H1 (cell line): ENCODE results near the gene IL19. TPM values are rescaled to one million over a fixed set of nuclear protein-coding genes. Genes with fewer than 3 reads are reported as not detected.

Experiments
- CTCF ChIA-PET: fragments of 300-600 bp; sonication (Branson Sonifier 250); formaldehyde crosslinking; loops from one replicate; lab custom pipeline; 2021; ENCODE audit not compliant: partially characterized antibody; lab: Charles Lee
- POLR2A ChIA-PET: fragments of 300-600 bp; sonication (Branson Sonifier 250); formaldehyde crosslinking; loops from one replicate; lab custom pipeline; 2021; ENCODE audit warnings: inconsistent platforms; ENCODE audit not compliant: partially characterized antibody; lab: Charles Lee
- DNase-seq, 2 experiments: peaks; one replicate each; pipeline versions ENCODE4 v3.0.0 to v3.0.0-alpha.2; 2010 to 2022; ENCODE audit warnings: low spot score in 2 of 2, low read depth in 1 of 2, mixed read lengths in 1 of 2
- FAIRE-seq: peaks from 2 replicates; lab custom pipeline; 2011; peaks lifted over from hg19 to GRCh38; lab: Jason Lieb, UNC
- H2AFZ ChIP-seq: 2 replicates; pipeline ENCODE4 v1.8.1; 2012; ENCODE audit warnings: low read length, inconsistent platforms
- H2AK5ac ChIP-seq: 2 replicates; pipeline ENCODE4 v1.6.1; 2013; ENCODE audit warnings: low read depth, low read length
- H2BK120ac ChIP-seq: replicated peaks from 2 replicates; pipeline ENCODE3; 2013; ENCODE audit warnings: low read depth, low read length, inconsistent platforms
- H2BK12ac ChIP-seq: 2 replicates; pipeline ENCODE4 v1.6.1; 2013; ENCODE audit warnings: low read depth, low read length
- H2BK15ac ChIP-seq: 2 replicates; pipeline ENCODE4 v1.6.1; 2013; ENCODE audit warnings: low read length
- H2BK20ac ChIP-seq: 2 replicates; pipeline ENCODE4 v1.6.1; 2013; ENCODE audit warnings: low read length
- H2BK5ac ChIP-seq: 2 replicates; pipeline ENCODE4 v1.6.1; 2013; ENCODE audit warnings: low read depth, low read length
- H3K14ac ChIP-seq: 2 replicates; pipeline ENCODE4 v1.6.1; 2013; ENCODE audit warnings: inconsistent platforms; ENCODE audit not compliant: insufficient read length
- H3K18ac ChIP-seq: 2 replicates; pipeline ENCODE4 v1.6.1; 2013; ENCODE audit warnings: low read length; ENCODE audit errors: extremely low read depth
- H3K23ac ChIP-seq: 2 replicates; pipeline ENCODE4 v1.6.1; 2013; ENCODE audit warnings: inconsistent platforms; ENCODE audit not compliant: insufficient read length
- H3K23me2 ChIP-seq: 2 replicates; pipeline ENCODE4 v1.6.1; 2013; ENCODE audit warnings: low read depth, low read length
- H3K27ac ChIP-seq: 2 replicates; pipeline ENCODE4 v1.6.1; 2011; ENCODE audit warnings: low read depth, low read length, inconsistent platforms
- H3K27me3 ChIP-seq, 4 experiments: replicated peaks in 1 of 4; 1 replicate in 1 of 4; 2 replicates in 3 of 4; pipeline versions ENCODE4 v1.6.1 to v1.8.1; 2011 to 2013; ENCODE audit warnings: low read length in 3 of 4, mild to moderate bottlenecking in 3 of 4, inconsistent platforms in 2 of 4, mixed read lengths in 2 of 4, moderate library complexity in 1 of 4; ENCODE audit not compliant: control insufficient read depth in 3 of 4, insufficient read depth in 3 of 4; ENCODE audit errors: extremely low read depth in 1 of 4
- H3K36me3 ChIP-seq, 4 experiments: 2 replicates each; pipeline versions ENCODE4 v1.6.1 to v1.8.1; 2011 to 2013; ENCODE audit warnings: mild to moderate bottlenecking in 4 of 4, low read length in 3 of 4, moderate library complexity in 2 of 4, control low read depth in 1 of 4, inconsistent platforms in 1 of 4; ENCODE audit not compliant: insufficient read depth in 4 of 4, control insufficient read depth in 2 of 4
- H3K4ac ChIP-seq: replicated peaks from 2 replicates; pipeline ENCODE3; 2013; ENCODE audit warnings: low read length, low read depth, mixed read lengths, inconsistent platforms; ENCODE audit not compliant: insufficient read length
- H3K4me1 ChIP-seq, 4 experiments: replicated peaks in 1 of 4; 1 replicate in 1 of 4; 2 replicates in 3 of 4; pipeline versions ENCODE4 v1.6.1 to v1.8.1; 2011 to 2013; ENCODE audit warnings: low read length in 3 of 4, inconsistent platforms in 2 of 4, mixed read lengths in 1 of 4; ENCODE audit not compliant: insufficient read depth in 4 of 4, control insufficient read depth in 3 of 4
- H3K4me2 ChIP-seq, 2 experiments: 2 replicates each; pipeline versions ENCODE4 v1.6.1 to v1.8.1; 2011 to 2013; ENCODE audit warnings: low read depth in 2 of 2, low read length in 2 of 2, control low read depth in 1 of 2, inconsistent platforms in 1 of 2, mild to moderate bottlenecking in 1 of 2; ENCODE audit not compliant: insufficient read depth in 1 of 2
- H3K4me3 ChIP-seq, 4 experiments: fragments of 200-600, 300-600 bp in 1 of 4; sonication (generic), shearing (Covaris generic), sonication (Bioruptor Twin) in 1 of 4; 2 replicates each; pipeline versions ENCODE4 v1.5.1 to v1.8.1; 2011 to 2016; ENCODE audit warnings: low read length in 4 of 4, low read depth in 3 of 4, control low read depth in 2 of 4, inconsistent platforms in 2 of 4, mild to moderate bottlenecking in 2 of 4, mixed read lengths in 1 of 4, moderate library complexity in 1 of 4; ENCODE audit not compliant: insufficient read depth in 2 of 4; ENCODE audit errors: extremely low read depth in 1 of 4
- H3K56ac ChIP-seq: replicated peaks from 2 replicates; pipeline ENCODE3; 2013; ENCODE audit warnings: low read depth, mild to moderate bottlenecking, mixed read lengths, low read length, inconsistent platforms; ENCODE audit not compliant: insufficient read length
- H3K79me1 ChIP-seq: 2 replicates; pipeline ENCODE4 v1.6.1; 2013; ENCODE audit warnings: low read depth, low read length, control low read depth
- H3K79me2 ChIP-seq, 2 experiments: 2 replicates each; pipeline versions ENCODE4 v1.6.1 to v1.8.1; 2012 to 2013; ENCODE audit warnings: low read length in 2 of 2, mild to moderate bottlenecking in 2 of 2, inconsistent platforms in 1 of 2; ENCODE audit not compliant: insufficient read depth in 2 of 2, control insufficient read depth in 1 of 2
- H3K9ac ChIP-seq, 4 experiments: replicated peaks in 1 of 4; 1 replicate in 1 of 4; 2 replicates in 3 of 4; pipeline versions ENCODE4 v1.6.1 to v1.8.1; 2011 to 2013; ENCODE audit warnings: low read depth in 3 of 4, low read length in 3 of 4, control low read depth in 2 of 4, mild to moderate bottlenecking in 2 of 4, moderate library complexity in 2 of 4, inconsistent platforms in 1 of 4; ENCODE audit errors: extremely low read depth in 1 of 4
- H3K9me3 ChIP-seq, 2 experiments: 2 replicates each; pipeline versions ENCODE4 v1.6.1 to v1.8.1; 2012 to 2013; ENCODE audit warnings: mild to moderate bottlenecking in 2 of 2, moderate library complexity in 2 of 2, control low read depth in 1 of 2, inconsistent platforms in 1 of 2, low read depth in 1 of 2, low read length in 1 of 2, mixed read lengths in 1 of 2; ENCODE audit not compliant: insufficient read depth in 2 of 2
- H4K20me1 ChIP-seq, 2 experiments: replicated peaks in 1 of 2; 2 replicates each; pipeline versions ENCODE3 to v1.8.1; 2011 to 2013; ENCODE audit warnings: inconsistent platforms in 2 of 2, low read length in 2 of 2, mild to moderate bottlenecking in 1 of 2; ENCODE audit not compliant: insufficient read depth in 2 of 2, control insufficient read depth in 1 of 2
- H4K5ac ChIP-seq: 2 replicates; pipeline ENCODE4 v1.6.1; 2013; ENCODE audit warnings: low read length, low read depth, mixed read lengths, inconsistent platforms; ENCODE audit not compliant: insufficient read length
- H4K8ac ChIP-seq: 2 replicates; pipeline ENCODE4 v1.8.0; 2013; ENCODE audit warnings: mild to moderate bottlenecking, moderate library complexity, low read length, inconsistent platforms; ENCODE audit not compliant: insufficient read depth; ENCODE audit errors: extremely low read depth
- H4K91ac ChIP-seq: replicated peaks from 2 replicates; pipeline ENCODE3; 2013; ENCODE audit warnings: low read length, mixed read lengths, inconsistent platforms; ENCODE audit not compliant: insufficient read length
- BRCA1 ChIP-seq: IDR thresholded peaks from 2 replicates; pipeline ENCODE4 v1.6.1; 2012; ENCODE audit warnings: low read depth, low read length, improper control_type of control experiment
- CTBP2 ChIP-seq: IDR thresholded peaks from 2 replicates; pipeline ENCODE4 v1.7.0; 2011; ENCODE audit warnings: borderline replicate concordance, mild to moderate bottlenecking, moderate library complexity, mixed read lengths, low read length; ENCODE audit not compliant: insufficient read depth, insufficient read length
- KDM1A ChIP-seq: fragments of 200-600, 300-600 bp; sonication (generic); IDR thresholded peaks from 2 replicates; pipeline ENCODE4 v1.7.1; 2016; ENCODE audit warnings: mild to moderate bottlenecking, low read length, borderline replicate concordance
- SIX5 ChIP-seq: IDR thresholded peaks from 2 replicates; pipeline ENCODE4 v1.6.1; 2011; ENCODE audit warnings: mild to moderate bottlenecking, low read depth, low read length
- SP2 ChIP-seq: IDR thresholded peaks from 2 replicates; pipeline ENCODE4 v1.6.1; 2012; ENCODE audit warnings: mild to moderate bottlenecking, low read length, inconsistent platforms
- TAF7 ChIP-seq: optimal IDR thresholded peaks from 2 replicates; pipeline ENCODE3; 2011; ENCODE audit warnings: low read depth, mild to moderate bottlenecking, inconsistent platforms, low read length, moderate library complexity, borderline replicate concordance
- ZNF274 ChIP-seq: IDR thresholded peaks from 2 replicates; pipeline ENCODE4 v1.7.0; 2012; ENCODE audit warnings: low read length, borderline replicate concordance; ENCODE audit errors: extremely low read depth
- WGBS, 2 experiments: shearing (Covaris generic) in 1 of 2; methylation state at CpG; one replicate each; pipeline versions ENCODE4 v1.1.6 to v1.1.7; 2013 to 2015; ENCODE audit warnings: low lambda C conversion rate in 2 of 2, mixed read lengths in 2 of 2, inconsistent platforms in 1 of 2, low coverage in 1 of 2, missing lambda C conversion rate in 1 of 2; ENCODE audit not compliant: insufficient replicate concordance in 2 of 2, insufficient coverage in 1 of 2, insufficient read length in 1 of 2; ENCODE audit errors: extremely low coverage in 1 of 2, missing lambda C conversion rate in 1 of 2; 5-methylcytosine and 5-hydroxymethylcytosine counted together
- polyA plus RNA-seq, 7 experiments: library from polyadenylated mRNA; depleted of rRNA in 3 of 7; stranded (reverse) in 5 of 7; unstranded in 2 of 7; fragments of >200 nt in 5 of 7; fragments of 200-250 nt in 2 of 7; gene quantifications; 1 replicate in 5 of 7; 2 replicates in 1 of 7; 4 replicates in 1 of 7; pipeline versions ENCODE4 v1.2.1 to v1.2.3, GENCODE V29; 2011 to 2013; ENCODE audit warnings: missing spikeins in 2 of 7, mixed read lengths in 2 of 7
- total RNA-seq: library from RNA; stranded (reverse); fragmentation: NEBNext Ultra II Directional; extraction: Animal tissue kit (Norgen Biotek cat#: 25700); gene quantifications from 2 replicates; pipeline ENCODE4 v1.2.1, GENCODE V29; 2021

The IL19 gene
- total and polyA plus RNA-seq, 2 of the 8 experiments (the other 6 are each of a cell fraction or from before 2014, with no cell fraction given) = not detected

DNA sequence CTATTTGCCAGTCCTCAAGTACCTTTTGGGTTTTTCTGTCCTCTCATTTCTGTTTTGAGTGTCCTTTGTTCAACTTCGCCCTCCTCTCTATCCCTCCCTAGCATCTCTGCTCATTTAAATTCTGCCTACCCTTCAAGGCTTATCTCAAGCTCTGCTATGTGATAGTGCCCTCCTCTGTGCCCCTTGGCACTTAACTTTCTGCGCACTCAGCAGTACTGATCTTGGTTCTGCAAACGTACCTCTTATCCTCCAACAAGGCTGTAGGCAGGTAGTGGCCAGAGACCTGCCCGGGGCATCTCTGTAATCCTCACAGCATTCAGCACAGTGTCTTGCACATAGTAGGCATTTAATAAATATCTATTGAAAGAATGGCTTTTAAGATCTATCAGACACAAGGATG lies 89.6 kb downstream of the IL19 start:
- Histone ChIP-seq H3K79me1 (no peaks in the 10 kb centered on the region), H3K4me3 (no peak overlapping the region), H2BK15ac (no peak overlapping the region), H2AFZ (no peak overlapping the region), H3K27me3 (no peaks in the 10 kb centered on the region), H4K20me1 (no peaks in the 10 kb centered on the region), H3K23ac (no peak overlapping the region), H2BK12ac (no peak overlapping the region), H4K8ac (no peak overlapping the region), H2BK20ac (no peak overlapping the region), H3K14ac (no peak overlapping the region), H3K36me3 (no peaks in the 10 kb centered on the region), H3K79me2 (no peaks in the 10 kb centered on the region), H3K18ac (no peak overlapping the region), H2BK5ac (no peak overlapping the region), H3K4me1 (no peaks in the 10 kb centered on the region), H3K23me2 (no peaks in the 10 kb centered on the region), H2AK5ac (no peak overlapping the region), H3K56ac (no peak overlapping the region), H3K27ac (no peak overlapping the region), H2BK120ac (no peak overlapping the region), H3K9me3 (no peaks in the 10 kb centered on the region), H3K4me2 (no peak overlapping the region), H4K91ac (no peak overlapping the region), H4K5ac (no peak overlapping the region), H3K4ac (no peak overlapping the region), H3K9ac (no peak overlapping the region)
- ChIA-PET POLR2A (no interaction called here), CTCF (interaction anchor here (1.2 to 7.7 kb wide), 9 partner anchors 8 to 122 kb away, joined by 3 to 60 read pairs (median 6); no protein-coding TSS in a partner anchor)
- 90% methylated on average over 4 of the region's 4 CpGs; no CpG with 5 or more reads in 1 of the 2 experiments for WGBS, 2 experiments
- no peak for FAIRE-seq
- DNase-seq = no peak
- TF ChIP-seq TAF7 (no peak), SP2 (no peak), KDM1A (no peak), ZNF274 (no peak), BRCA1 (no peak), CTBP2 (no peak), SIX5 (no peak)
